OCI-LY7 (cell line): ENCODE measurements around the gene KIAA1671.

ENCODE experiments used
- CTCF ChIP-seq: fragments of 200-600 bp; sonication (generic); conservative IDR thresholded peaks from 2 replicates; pipeline ENCODE4 v1.5.1; 2014; ENCODE audit warnings: mild to moderate bottlenecking, antibody characterized with exemption, low read length, moderate library complexity, mixed read lengths
- EZH2phosphoT487 ChIP-seq: fragments of 200-600 bp; sonication (generic); IDR thresholded peaks from 2 replicates; pipeline ENCODE4 v1.6.1; 2018; ENCODE audit warnings: low read depth, borderline replicate concordance, mild to moderate bottlenecking, mixed run types, antibody characterized with exemption, low read length, moderate library complexity, mixed read lengths

DNA sequence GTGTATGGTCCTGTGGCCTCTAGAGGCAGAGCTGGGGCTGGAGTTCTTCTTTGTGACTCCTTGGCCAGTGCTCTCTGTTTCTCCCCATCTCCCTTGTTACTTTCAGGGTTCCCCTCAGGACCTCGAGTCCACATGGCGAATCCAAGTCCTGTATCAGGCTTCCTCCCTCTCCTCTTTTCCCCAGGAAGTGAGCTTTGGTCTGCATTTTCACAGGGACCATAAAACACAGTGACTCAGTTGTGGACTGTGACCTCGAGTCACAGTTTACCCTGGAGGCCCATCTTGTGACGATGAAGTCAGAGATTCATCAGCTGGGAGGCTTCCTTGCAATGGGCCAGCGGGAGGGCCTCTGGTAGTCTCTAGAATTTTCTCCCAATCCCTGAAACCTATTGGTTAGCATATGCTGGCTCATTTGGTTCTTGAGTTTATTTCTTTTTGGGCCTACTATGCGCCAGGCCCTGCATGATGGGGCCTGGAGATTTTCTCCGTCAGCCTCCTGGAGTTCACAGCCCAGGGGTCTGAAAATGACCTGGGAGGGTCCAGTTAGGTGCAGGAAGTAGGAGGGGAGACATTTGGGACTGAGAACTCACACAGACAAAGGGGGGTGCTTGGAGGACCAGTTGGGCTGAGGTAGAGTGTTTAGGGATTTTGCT lies 100.8 kb downstream of the KIAA1671 start:
- TF ChIP-seq CTCF (no peak), EZH2phosphoT487 (no peak)
